Measurements from ENCODE around the gene SLC6A12. TPM values are rescaled to one million over a fixed set of nuclear protein-coding genes. Genes with fewer than 3 reads are reported as not detected.
"Not testable (repeated sequence)": the region's sequence is repeated elsewhere in the genome, so short reads cannot be mapped to it uniquely, and the experiment has no call there.

SLC6A12 gene
- total RNA-seq, 1 experiment from 2014 or later, result not detected

- Histone ChIP-seq H4K20me1 (ENCODE audit: insufficient read depth) (no peaks in the 10 kb centered on the region), H3K36me3 (ENCODE audit: low read depth) (no peaks in the 10 kb centered on the region), H3K27ac (no peak overlapping the region), H3K4me2 (no peak overlapping the region), H3F3A (ENCODE audit: insufficient read depth, low read depth) (no peaks in the 10 kb centered on the region), H3K4me3 (no peak overlapping the region), H3K79me2 (ENCODE audit: low read depth) (no peaks in the 10 kb centered on the region), H3K4me1 (replicated peaks; ENCODE audit: insufficient read depth) (no peaks in the 10 kb centered on the region), H2AFZ (no peak overlapping the region), H3K9me2 (ENCODE audit: insufficient read depth) (no peaks in the 10 kb centered on the region), H3K9me3 (ENCODE audit: insufficient read depth, low read depth) (no peaks in the 10 kb centered on the region), H3K27me3 (ENCODE audit: insufficient read depth, low read depth) (peaks cover 49% of the 10 kb centered on the region)
- POLR2A ChIA-PET (ENCODE audit: unreplicated experiment), result no interaction called here
- CTCF ChIA-PET, result no interaction called here
- TF ChIP-seq EZH2 (IDR thresholded peaks at IDR 0.05; ENCODE audit: low read depth) (no peak), CTCF (conservative IDR thresholded peaks at IDR 0.05) (0 out of 2 replicates have a peak, but pooled peaks have one; percentile 34)
- intact Hi-C loops (cut with micrococcal nuclease; ENCODE audit: unreplicated experiment), result no loop called here
- BruUV-seq (replicated peaks), result no TSS peak
- DNase-seq, result peak in 1 of 2 experiments; percentile 50
These were observed 24.9 kb downstream of the SLC6A12 start for GRCh38 chr12:188910-189621.

DNA sequence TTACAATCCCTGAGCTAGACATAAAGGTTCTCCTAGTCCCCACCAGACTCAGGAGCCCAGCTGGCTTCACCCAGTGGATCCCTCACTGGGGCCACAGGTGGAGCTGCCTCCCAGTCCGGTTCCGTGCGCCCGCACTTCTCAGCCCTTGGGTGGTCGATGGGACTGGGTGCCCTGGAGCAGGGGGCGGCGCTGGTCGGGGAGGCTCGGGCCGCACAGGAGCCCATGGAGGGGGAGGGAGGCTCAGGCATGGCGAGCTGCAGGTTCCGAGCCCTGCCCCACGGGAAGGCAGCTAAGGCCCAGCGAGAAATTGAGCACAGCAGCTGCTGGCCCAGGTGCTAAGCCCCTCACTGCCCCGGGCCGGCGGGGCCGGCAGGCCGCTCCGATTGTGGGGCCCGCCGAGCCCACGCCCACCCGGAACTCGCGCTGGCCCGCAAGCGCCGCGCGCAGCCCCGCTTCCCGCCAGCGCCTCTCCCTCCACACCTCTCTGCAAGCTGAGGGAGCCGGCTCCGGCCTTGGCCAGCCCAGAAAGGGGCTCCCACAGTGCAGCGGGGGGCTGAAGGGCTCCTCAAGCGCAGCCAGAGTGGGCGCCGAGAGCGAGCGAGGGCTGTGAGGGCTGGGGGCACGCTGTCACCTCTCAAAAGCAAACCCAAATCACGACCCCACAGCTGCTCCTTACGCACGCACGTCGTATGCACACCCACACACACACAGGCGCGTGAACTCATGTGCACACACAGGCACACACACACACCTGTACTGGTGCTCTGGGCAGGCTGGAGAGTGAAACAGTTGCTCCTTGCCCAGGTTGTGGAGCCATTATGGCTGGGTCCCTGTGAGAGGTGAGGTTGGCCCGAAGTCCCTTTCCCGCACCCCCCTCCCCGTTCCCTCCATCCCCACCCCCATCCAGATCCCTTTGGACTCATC is 25.7 kb downstream of the SLC6A12 start:
- H3K9me2 ChIP-seq (ENCODE audit: insufficient read depth); H3K4me2 ChIP-seq; H3K4me1 ChIP-seq (replicated peaks; ENCODE audit: insufficient read depth); H3K79me2 ChIP-seq (ENCODE audit: low read depth); CTCF ChIA-PET; H3K36me3 ChIP-seq (ENCODE audit: low read depth); H4K20me1 ChIP-seq (ENCODE audit: insufficient read depth); H3K27ac ChIP-seq; DNase-seq; BruUV-seq (replicated peaks); H3F3A ChIP-seq (ENCODE audit: insufficient read depth, low read depth); H3K9me3 ChIP-seq (ENCODE audit: insufficient read depth, low read depth); POLR2A ChIA-PET (ENCODE audit: unreplicated experiment); H3K4me3 ChIP-seq; intact Hi-C loops (cut with micrococcal nuclease; ENCODE audit: unreplicated experiment); H2AFZ ChIP-seq: not testable (repeated sequence)
- H3K27me3 ChIP-seq (ENCODE audit: insufficient read depth, low read depth), result peaks cover 41% of the 10 kb centered on the region

DNA sequence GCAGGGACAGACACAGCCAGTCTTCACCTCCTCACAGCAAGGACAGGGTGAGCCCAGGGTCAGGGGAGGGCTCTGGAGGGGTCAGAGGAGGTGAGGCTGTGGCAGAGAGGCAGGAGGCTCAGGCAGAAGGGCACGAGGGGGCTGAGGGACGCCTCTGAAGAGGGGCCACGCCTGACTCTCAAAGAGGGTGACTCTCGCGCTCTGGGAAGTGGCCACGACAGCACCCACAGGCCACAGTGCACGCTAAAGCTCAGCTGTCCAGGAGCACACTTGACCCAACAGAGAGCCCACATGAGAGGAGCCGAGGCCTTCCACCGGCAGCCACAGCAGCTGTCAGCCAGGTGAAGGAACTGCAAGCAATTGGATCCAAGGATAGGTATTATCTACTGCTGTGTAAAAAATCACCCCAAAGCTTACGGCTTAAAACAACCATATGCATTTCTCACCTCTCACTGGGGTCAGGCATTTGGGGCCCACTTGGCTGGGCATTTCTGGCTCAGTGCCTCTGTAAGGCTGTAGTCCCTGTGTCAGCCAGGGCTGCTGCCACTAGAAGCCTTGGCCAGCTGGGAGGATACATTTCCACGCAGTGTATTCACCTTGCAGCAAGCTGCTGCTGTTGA is 27.8 kb downstream of the SLC6A12 start:
- no peak for DNase-seq
- no TSS peak for BruUV-seq (replicated peaks)
- no peaks in the 10 kb centered on the region for H3K9me3 ChIP-seq (ENCODE audit: insufficient read depth, low read depth)
- TF ChIP-seq EZH2 (IDR thresholded peaks at IDR 0.05; ENCODE audit: low read depth), result no peak
- TF ChIP-seq CTCF (conservative IDR thresholded peaks at IDR 0.05), result no peak
- H4K20me1 ChIP-seq (ENCODE audit: insufficient read depth), result no peaks in the 10 kb centered on the region
- no peak overlapping the region for H2AFZ ChIP-seq
- intact Hi-C loops (cut with micrococcal nuclease; ENCODE audit: unreplicated experiment), result no loop called here
- CTCF ChIA-PET, result no interaction called here
- peaks cover 8% of the 10 kb centered on the region; the same call in 1 of the 2 replicates for H3F3A ChIP-seq (ENCODE audit: insufficient read depth, low read depth)
- peaks cover 12% of the 10 kb centered on the region for H3K4me1 ChIP-seq (replicated peaks; ENCODE audit: insufficient read depth)
- H3K4me2 ChIP-seq, result no peak overlapping the region
- H3K27ac ChIP-seq, result no peak overlapping the region
- no peaks in the 10 kb centered on the region for H3K9me2 ChIP-seq (ENCODE audit: insufficient read depth)
- POLR2A ChIA-PET (ENCODE audit: unreplicated experiment), result no interaction called here
- H3K36me3 ChIP-seq (ENCODE audit: low read depth), result no peaks in the 10 kb centered on the region
- H3K79me2 ChIP-seq (ENCODE audit: low read depth), result no peaks in the 10 kb centered on the region
- H3K27me3 ChIP-seq (ENCODE audit: insufficient read depth, low read depth), result peaks cover 20% of the 10 kb centered on the region
- no peak overlapping the region for H3K4me3 ChIP-seq
